ENCODE data around the gene SYNE2.

The SYNE2 gene

GRCh38 chr14:64074961-64075612 is 222.3 kb downstream of the SYNE2 start:
- no peak overlapping the region for H3K27ac ChIP-seq
- no peak overlapping the region for H3K4me3 ChIP-seq
- TF ChIP-seq CTCF (IDR thresholded peaks at IDR 0.05), result no peak
- DNase-seq (ENCODE audit: low spot score), result no peak

GRCh38 chr14:64075613-64076005 is 222.8 kb downstream of the SYNE2 start:
- TF ChIP-seq CTCF (IDR thresholded peaks at IDR 0.05), result no peak
- no peak overlapping the region for H3K4me3 ChIP-seq

GRCh38 chr14:64080452-64080851 is 227.6 kb downstream of the SYNE2 start:
- no peak for TF ChIP-seq CTCF (IDR thresholded peaks at IDR 0.05)
- peak overlapping the region in 1 of 2 donors; percentile 19 for H3K27ac ChIP-seq
- no peak for DNase-seq (ENCODE audit: low spot score)
- no peak overlapping the region for H3K4me3 ChIP-seq

More at GRCh38 chr14:64075613-64076005, 222.8 kb downstream of the SYNE2 start:
- no peak overlapping the region for H3K27ac ChIP-seq
- no peak for DNase-seq (ENCODE audit: low spot score)

DNA sequence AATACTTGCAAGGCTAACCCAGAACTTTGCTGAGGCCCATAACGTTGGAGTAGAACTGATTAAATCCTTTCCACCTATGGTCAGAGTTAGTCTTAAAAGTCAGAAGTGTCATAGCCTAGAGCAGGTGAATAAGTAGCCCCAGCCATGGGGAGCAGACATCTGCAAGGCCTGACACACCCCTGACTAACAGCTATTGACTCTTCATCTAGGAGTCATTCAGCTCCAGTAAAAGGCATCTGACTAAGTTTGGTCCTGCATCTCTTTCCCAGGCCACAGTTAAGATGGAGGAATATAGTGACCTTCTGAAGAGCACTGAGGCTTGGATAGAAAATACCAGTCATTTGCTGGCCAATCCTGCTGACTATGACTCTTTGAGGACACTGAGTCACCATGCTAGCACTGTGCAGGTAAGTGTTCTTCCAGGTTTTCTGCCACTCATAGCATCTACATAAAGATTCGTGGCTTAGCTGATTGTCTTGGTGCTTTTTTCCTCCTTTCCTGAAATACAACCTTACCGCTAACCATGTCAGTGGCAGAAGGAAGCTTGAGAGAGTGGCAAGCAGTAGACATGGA is 228.5 kb downstream of the SYNE2 start:
- H3K4me3 ChIP-seq, result no peak overlapping the region
- no peak for DNase-seq (ENCODE audit: low spot score)
- peak overlapping the region in 1 of 2 donors; percentile 50 for H3K27ac ChIP-seq
- no peak for TF ChIP-seq CTCF (IDR thresholded peaks at IDR 0.05)

GRCh38 chr14:64082837-64083236 is 230.0 kb downstream of the SYNE2 start:
- Histone ChIP-seq H3K4me3 (no peak overlapping the region), H3K27ac (peak overlapping the region; percentile 78 to 79)
- peak; percentile 75 for DNase-seq (ENCODE audit: low spot score)
- TF ChIP-seq CTCF (IDR thresholded peaks at IDR 0.05), result no peak

DNA sequence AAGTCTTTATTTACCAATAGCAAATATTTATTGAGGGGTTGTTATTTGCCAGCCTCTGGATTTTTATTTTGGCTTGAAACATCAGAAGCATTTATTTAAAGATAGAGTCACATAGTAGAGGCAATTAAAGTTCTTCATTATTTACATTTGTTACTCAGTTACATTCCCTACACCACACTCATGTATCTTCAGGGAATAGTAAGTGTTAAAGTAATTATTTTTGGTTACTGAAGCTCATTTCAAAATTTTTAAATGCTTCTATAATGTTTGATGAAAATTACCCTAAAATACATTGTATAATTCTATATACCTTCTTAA is 235.8 kb downstream of the SYNE2 start:
- no peak for TF ChIP-seq CTCF (IDR thresholded peaks at IDR 0.05)
- no peak for DNase-seq (ENCODE audit: low spot score)
- Histone ChIP-seq H3K4me3 (no peak overlapping the region), H3K27ac (no peak overlapping the region)

- no peak for TF ChIP-seq CTCF (IDR thresholded peaks at IDR 0.05)
- Histone ChIP-seq H3K27ac (no peak overlapping the region), H3K4me3 (no peak overlapping the region)
- DNase-seq (ENCODE audit: low spot score), result no peak
Observed at GRCh38 chr14:64089920-64090319, 237.1 kb downstream of the SYNE2 start.

Data from coronary artery (tissue), 2 donors.